CD4-positive, alpha-beta T cell treated with Interleukin-15 for 1 hour (primary cell): ENCODE measurements around the gene VPS35L.

Source experiments
- DNase-seq: peaks from one replicate; pipeline ENCODE4 v3.0.0-alpha.2; 2020

Gene VPS35L

GRCh38 chr16:19599968-19600716, 44.6 kb downstream of the VPS35L start:
- DNase-seq = no peak

DNA sequence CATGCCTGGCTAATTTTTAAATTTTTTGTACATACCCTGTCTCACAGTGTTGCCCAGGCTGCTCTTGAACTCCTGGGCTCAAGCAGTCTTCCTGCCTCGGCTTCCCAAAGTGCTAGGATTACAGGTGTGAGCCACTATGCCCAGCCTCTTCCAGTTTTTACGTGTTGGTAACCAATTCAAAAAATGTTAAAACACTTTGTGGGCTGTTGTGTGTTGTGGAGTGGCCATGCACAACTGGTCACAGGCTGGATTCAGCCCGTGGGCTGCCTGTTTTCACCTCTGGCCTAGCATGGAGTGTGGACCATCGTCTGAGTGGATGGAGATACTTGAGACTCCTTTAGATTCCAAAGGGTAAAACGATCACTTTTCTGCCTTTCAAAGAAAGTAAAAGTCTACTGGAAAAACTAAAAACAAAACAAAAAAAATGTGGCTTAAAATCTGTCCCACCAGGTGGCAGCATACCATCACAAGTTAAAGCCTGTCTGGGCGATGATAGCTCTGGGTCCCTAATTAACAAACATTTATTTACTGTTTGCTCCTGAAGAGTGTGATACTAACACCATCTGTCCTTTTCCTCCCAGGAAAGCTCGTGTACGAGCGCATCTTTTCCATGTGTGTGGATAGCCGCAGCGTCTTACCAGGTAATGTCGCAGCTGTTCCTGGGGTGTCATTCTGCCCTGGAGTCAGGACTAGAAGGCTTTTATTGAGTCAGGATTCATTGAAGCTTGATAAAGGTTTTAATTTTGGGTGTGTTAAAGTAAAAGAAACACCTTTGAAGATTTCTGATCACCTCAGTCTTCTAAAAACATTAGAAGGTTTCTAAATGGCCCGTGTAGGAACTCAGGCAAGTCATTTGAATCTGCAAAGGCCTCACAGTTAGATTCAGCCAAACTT, 45.8 kb downstream of the VPS35L start:
- no peak for DNase-seq

DNA sequence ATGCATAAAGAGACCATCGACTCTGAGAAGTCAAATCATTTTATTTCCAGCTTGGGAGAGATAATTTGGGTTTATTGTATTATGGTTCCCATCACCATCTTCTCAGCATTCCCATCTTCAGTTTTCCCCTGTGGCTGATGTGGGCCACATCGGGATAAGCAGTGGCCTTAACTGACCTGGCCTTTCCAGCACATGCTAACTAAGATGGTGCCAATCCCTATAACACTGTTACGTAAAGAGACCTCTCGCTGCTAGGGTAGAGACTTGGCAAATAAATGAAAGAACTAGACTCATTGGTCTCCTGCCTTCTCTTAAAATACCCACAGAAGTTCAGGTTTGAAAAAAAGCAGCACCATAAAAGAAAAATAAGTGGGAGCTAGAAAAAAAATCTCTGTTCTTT, 49.4 kb downstream of the VPS35L start:
- DNase-seq = no peak

GRCh38 chr16:19605701-19606100, 50.2 kb downstream of the VPS35L start:
- DNase-seq = no peak

- no peak for DNase-seq
Measured at GRCh38 chr16:19607616-19608280, 52.2 kb downstream of the VPS35L start.

DNA sequence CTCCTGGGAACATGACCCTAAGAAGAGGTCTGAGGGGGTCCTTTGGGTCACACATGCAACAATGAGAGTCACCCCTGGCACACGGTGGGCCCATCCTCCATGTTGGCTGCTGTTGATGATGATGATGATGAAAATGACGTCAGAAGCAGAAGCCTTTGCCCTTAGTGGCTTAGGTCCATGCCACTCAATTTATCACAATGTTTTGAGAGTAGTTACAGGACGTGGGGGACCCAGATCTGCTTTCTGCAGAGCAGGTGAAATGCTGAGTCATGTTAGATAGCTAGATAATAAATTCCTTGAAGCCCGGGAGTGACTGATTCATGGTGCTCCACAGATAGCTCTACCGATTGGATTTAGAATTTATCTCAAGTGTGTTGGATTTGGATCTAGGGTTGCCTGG, 53.9 kb downstream of the VPS35L start:
- DNase-seq = no peak

DNA sequence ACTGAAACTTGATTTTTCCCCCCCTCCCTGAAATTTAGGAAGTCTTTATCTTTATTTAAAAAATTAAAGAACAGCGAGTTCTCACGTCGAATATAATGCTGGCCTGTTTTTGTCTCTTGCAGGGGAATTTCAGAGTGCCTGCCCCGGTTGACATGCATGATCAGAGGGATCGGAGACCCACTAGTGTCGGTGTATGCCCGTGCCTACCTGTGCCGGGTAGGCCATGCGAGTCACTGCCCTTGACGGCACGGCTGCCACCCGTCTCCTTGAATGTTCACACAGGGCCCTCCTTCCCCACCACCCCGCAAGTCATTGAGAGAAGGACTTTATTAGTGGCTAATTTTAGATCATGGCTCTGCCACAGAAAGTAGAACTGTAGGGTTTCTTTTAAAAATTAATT, 54.7 kb downstream of the VPS35L start:
- DNase-seq = no peak

- no peak for DNase-seq
Measured at GRCh38 chr16:19613834-19614233, 58.3 kb downstream of the VPS35L start.

GRCh38 chr16:19616241-19616640, 60.7 kb downstream of the VPS35L start:
- DNase-seq = no peak

DNA sequence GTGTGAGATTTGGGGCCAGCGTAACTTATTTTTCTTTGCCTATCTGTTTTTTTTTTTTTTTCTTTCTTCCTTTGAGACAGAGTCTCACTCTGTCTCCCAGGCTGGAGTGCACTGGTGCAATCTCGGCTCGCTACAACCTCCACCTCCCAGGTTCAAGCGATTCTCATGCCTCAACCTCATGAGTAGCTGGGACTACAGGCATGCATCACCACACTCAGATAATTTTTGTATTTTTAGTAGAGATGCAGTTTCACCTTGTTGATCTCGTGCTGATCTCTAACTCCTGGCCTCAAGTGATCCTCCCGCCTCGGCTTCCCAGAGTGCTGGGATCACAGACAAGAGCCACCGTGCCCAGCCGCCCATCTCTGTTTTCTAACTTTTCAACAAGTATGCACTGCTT, 63.4 kb downstream of the VPS35L start:
- DNase-seq = no peak

GRCh38 chr16:19621445-19621844, 65.9 kb downstream of the VPS35L start:
- no peak for DNase-seq

DNA sequence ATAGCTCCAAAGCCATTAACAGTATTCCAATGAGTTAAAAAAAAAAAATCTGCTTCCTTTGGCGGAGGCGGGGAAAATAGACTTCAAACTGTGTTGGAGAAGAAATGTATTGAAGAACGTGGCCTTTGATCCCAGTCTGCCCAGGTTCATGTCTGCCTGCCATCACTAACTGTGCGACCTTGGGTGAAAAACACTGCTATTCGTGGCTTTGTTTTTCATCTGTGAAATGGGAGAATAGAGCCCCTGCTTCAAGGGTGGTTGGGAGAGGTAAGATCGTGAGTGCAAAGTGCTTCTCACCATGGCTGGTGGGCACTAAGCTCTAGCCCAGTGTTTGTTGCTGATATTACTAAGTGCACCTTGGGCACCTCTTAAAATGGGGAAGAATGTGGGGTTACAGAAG, 69.5 kb downstream of the VPS35L start:
- no peak for DNase-seq

GRCh38 chr16:19636436-19637267, 81.1 kb downstream of the VPS35L start:
- no peak for DNase-seq

GRCh38 chr16:19639986-19640421, 84.5 kb downstream of the VPS35L start:
- no peak for DNase-seq

GRCh38 chr16:19642501-19642900, 87.0 kb downstream of the VPS35L start:
- DNase-seq = no peak

DNA sequence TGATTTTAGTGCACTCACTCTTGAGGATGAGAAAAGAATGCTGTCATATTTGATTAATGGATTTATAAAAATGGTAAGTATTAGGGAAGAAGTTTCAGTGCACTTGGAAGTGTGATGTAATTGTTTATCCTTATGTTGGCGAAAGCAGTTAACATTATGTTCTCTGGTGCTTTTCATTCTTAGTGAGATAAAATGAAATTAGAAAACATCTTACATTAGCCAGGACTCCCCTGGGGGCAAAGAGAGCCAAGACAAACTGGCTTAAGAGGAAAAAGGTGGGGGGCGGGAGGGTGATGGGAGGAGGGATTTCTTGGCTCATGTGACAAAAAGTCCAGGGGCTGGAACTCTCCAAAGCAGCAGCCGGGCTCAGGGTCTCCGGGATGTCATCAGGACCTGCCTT, 89.4 kb downstream of the VPS35L start:
- no peak for DNase-seq

DNA sequence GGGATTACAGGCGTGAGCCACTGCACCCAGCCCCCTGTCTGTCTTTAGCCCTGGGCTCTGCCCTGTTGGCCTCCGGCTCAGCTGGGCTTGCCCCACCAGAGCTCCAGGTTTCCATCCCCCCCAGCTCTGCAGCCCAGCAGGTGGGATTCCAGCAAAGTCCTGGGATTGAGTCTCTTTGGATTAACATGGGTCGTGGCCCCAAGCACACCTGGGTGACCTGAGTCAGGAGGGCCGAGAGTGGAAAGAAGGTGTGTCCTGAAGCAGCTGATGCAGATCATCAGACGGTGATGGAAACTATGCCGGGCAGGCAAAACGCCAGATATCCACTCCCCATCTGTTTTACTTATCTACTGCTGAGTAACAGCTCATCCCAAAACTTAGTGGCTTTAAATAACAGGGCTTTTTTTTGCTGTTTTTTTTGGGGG, 90.1 kb downstream of the VPS35L start:
- no peak for DNase-seq

- no peak for DNase-seq
Measured at GRCh38 chr16:19649980-19650379, 94.5 kb downstream of the VPS35L start.

DNA sequence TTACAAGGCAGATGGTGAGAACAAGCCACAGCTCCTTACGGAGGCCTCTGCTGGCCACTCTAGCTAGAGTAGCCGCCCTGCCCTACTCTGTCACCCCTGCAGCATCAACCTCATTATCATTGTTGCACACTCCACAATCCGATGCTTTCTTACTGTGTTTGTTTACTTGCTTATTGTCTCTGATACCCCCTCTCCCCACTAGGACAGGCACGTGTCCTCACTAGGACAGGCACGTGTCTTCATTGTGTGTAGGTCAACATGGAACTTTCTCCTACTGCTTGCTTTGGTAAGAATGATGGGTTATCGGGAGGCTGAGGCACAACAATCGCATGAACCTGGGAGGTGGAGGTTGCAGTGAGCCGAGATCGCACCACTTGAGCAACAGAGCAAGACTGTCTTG, 98.6 kb downstream of the VPS35L start:
- no peak for DNase-seq

DNA sequence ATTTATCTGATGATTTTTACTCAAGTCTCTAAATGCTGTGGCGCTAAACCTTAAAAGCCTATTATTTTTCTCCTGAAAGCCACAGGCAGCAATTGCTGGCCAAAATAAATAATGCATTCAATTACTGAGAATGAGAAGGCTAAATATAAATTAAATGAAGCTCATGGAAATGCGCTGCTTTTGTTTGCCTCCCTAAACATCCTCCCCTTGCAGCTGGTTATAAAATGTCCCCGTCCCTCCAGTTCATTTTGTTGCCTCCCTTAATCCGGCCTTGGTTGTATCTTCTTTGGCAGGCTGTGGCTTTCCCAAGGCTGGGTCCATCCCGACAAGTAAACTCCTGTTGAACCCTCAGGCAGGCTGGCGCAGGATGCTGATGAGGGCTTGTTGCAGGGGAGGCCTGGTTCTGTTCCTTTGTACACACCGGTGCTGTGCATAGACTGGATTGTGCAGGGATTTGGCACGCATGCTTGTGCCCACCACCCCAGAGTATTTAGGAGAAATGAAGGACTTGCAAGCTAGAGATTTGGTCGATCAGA, 99.8 kb downstream of the VPS35L start:
- DNase-seq = no peak

GRCh38 chr16:19657831-19658230, 102.3 kb downstream of the VPS35L start:
- no peak for DNase-seq

DNA sequence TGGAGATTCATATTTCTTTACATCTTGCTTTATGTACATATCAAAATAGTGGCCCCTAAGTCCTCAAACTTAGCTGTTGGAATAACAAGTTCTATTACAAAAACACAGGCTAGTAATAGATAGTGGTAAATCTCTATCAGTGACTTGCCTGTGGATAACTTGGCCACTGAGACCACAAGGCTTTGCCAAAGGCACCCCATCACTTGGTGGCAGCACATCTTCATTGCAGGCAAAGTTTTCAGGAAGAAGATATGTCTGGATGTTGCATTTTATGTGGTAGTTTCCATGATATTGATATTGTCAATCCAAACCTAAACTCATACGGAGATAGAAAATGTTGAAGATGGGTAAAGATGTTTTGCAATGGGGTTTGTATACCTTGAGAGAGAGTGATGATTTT, 104.1 kb downstream of the VPS35L start:
- DNase-seq = no peak
